OCI-LY7 (cell line): ENCODE data around the gene C15orf62. TPM values are rescaled to one million over a fixed set of nuclear protein-coding genes. Genes with fewer than 3 reads are reported as not detected.

ENCODE experiments used
- BruUV-seq: library from RNA; stranded (reverse); fragments of 400-500 nt; replicated peaks from 2 replicates; lab custom pipeline; 2021; lab: Mats Ljungman, UMichigan
- CTCF ChIA-PET: fragments of 300-600 bp; sonication (Branson Sonifier 250); formaldehyde crosslinking; loops from one replicate; lab custom pipeline; 2022; ENCODE audit warnings: antibody characterized with exemption; ENCODE audit not compliant: unreplicated experiment; lab: Charles Lee
- POLR2A ChIA-PET: fragments of 300-600 bp; sonication (Branson Sonifier 250); formaldehyde crosslinking; loops from one replicate; lab custom pipeline; 2022; ENCODE audit warnings: antibody characterized with exemption; lab: Charles Lee
- DNase-seq: peaks from one replicate; pipeline ENCODE4 v3.0.0-alpha.2; 2015; ENCODE audit warnings: low spot score
- H2AFZ ChIP-seq: fragments of 200-600 bp; sonication (generic), shearing (Covaris generic); 2 replicates; pipeline ENCODE4 v1.6.1; 2014; ENCODE audit warnings: mild to moderate bottlenecking, antibody characterized with exemption, low read length, moderate library complexity
- H3K27ac ChIP-seq: fragments of 200-600 bp; sonication (generic); 2 replicates; pipeline ENCODE4 v1.5.1; 2014; ENCODE audit warnings: mixed run types, low read depth, mild to moderate bottlenecking, moderate library complexity, low read length, inconsistent platforms; ENCODE audit not compliant: poor library complexity, severe bottlenecking
- H3K36me3 ChIP-seq: fragments of 200-600 bp; sonication (generic); 2 replicates; pipeline ENCODE4 v1.6.1; 2014; ENCODE audit warnings: mild to moderate bottlenecking, antibody characterized with exemption, low read length, moderate library complexity, mixed read lengths; ENCODE audit not compliant: insufficient read depth
- H3K4me1 ChIP-seq: fragments of 200-600 bp; sonication (generic); 2 replicates; pipeline ENCODE4 v1.5.1; 2014; ENCODE audit warnings: mild to moderate bottlenecking, low read length; ENCODE audit not compliant: insufficient read depth, poor library complexity, severe bottlenecking
- H3K4me2 ChIP-seq: fragments of 200-600 bp; sonication (generic); 2 replicates; pipeline ENCODE4 v1.6.1; 2014; ENCODE audit warnings: mild to moderate bottlenecking, low read length
- H3K4me3 ChIP-seq: fragments of 200-600 bp; sonication (generic); 2 replicates; pipeline ENCODE4 v1.5.1; 2014; ENCODE audit warnings: mild to moderate bottlenecking, low read depth, low read length; ENCODE audit not compliant: poor library complexity, severe bottlenecking
- H3K79me2 ChIP-seq: fragments of 200-600 bp; sonication (generic); 2 replicates; pipeline ENCODE4 v1.6.1; 2016; ENCODE audit warnings: low read depth, mild to moderate bottlenecking, low read length, moderate library complexity, mixed read lengths; ENCODE audit not compliant: insufficient read depth
- H3K9me2 ChIP-seq: fragments of 200-600 bp; sonication (generic); 2 replicates; pipeline ENCODE4 v1.6.1; 2016; ENCODE audit warnings: mild to moderate bottlenecking, low read length, mixed read lengths; ENCODE audit not compliant: insufficient read depth
- H3K9me3 ChIP-seq: fragments of 200-600 bp; sonication (generic); 2 replicates; pipeline ENCODE4 v1.6.1; 2014; ENCODE audit warnings: mild to moderate bottlenecking, mixed run types, low read length, mixed read lengths
- H4K20me1 ChIP-seq: fragments of 200-600 bp; sonication (generic); 2 replicates; pipeline ENCODE4 v1.6.1; 2014; ENCODE audit warnings: mild to moderate bottlenecking, antibody characterized with exemption, low read length, moderate library complexity, mixed read lengths; ENCODE audit not compliant: insufficient read depth
- CTCF ChIP-seq: fragments of 200-600 bp; sonication (generic); conservative IDR thresholded peaks from 2 replicates; pipeline ENCODE4 v1.5.1; 2014; ENCODE audit warnings: mild to moderate bottlenecking, antibody characterized with exemption, low read length, moderate library complexity, mixed read lengths
- EZH2phosphoT487 ChIP-seq: fragments of 200-600 bp; sonication (generic); IDR thresholded peaks from 2 replicates; pipeline ENCODE4 v1.6.1; 2018; ENCODE audit warnings: low read depth, borderline replicate concordance, mild to moderate bottlenecking, mixed run types, antibody characterized with exemption, low read length, moderate library complexity, mixed read lengths
- intact Hi-C: fragments of 100-400 bp; cut with micrococcal nuclease; formaldehyde crosslinking; loops from one replicate; pipeline ENCODE4 v1.10.0; 2022; ENCODE audit not compliant: unreplicated experiment
- total RNA-seq, 2 experiments: library from RNA; depleted of rRNA in 1 of 2; stranded (reverse); fragments of >200 nt in 1 of 2; shearing (Covaris generic) in 1 of 2; gene quantifications; 2 replicates each; pipeline ENCODE4 v1.2.3, GENCODE V29; 2014 to 2022

The C15orf62 gene
- total RNA-seq, 2 experiments from 2014 or later: 2.7 to 4.7 TPM

DNA sequence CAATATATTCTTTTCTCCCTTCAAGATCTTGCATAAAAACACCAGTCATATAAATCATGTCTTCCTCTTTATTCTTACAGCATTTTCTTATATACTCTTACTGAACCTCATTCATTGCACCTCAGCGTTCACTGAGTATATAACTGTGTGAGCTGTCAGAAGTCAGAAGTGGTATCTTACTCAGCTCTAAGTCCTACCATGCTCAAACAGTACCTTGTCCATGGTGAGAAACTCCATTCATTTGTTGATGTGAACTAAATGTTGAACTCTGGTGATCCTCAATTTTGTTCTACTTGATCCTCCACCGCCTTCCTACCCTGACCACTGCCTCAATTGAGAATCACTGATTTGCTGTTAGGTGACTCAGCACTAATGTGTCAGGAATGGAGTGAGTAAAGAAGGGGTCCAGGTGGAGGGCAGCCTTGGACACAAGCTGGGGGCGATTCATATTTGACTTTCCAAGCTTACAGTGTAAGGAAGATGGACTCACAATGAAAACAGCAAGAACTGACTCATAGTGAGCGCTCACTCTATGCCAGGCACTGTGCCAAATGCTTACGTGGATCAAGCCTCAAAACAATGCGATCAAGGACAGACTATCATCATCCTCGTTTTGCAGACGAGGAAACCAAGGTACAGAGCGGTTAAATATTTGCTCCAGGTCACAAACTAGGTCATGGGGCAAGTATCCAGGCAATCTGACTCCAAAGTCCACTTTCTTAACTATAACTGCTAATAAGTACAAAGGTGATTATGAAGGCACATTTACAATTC is 23.6 kb downstream of the C15orf62 start:
- no peaks in the 10 kb centered on the region for H3K9me2 ChIP-seq
- no peak for DNase-seq
- no TSS peak for BruUV-seq
- H3K4me1 ChIP-seq: no peaks in the 10 kb centered on the region
- H3K27ac ChIP-seq: no peak overlapping the region
- intact Hi-C loops: no loop called here
- peaks cover 4% of the 10 kb centered on the region; the same call in 1 of the 2 replicates for H3K36me3 ChIP-seq
- no peak for TF ChIP-seq EZH2phosphoT487
- no peak for TF ChIP-seq CTCF
- no peak overlapping the region for H2AFZ ChIP-seq
- H3K9me3 ChIP-seq: no peaks in the 10 kb centered on the region
- no peaks in the 10 kb centered on the region for H4K20me1 ChIP-seq
- H3K4me3 ChIP-seq: no peak overlapping the region
- H3K79me2 ChIP-seq: 0 out of 2 replicates have a peak, but pooled peaks cover 3% of the 10 kb centered on the region
- ChIA-PET CTCF (no interaction called here), POLR2A (interaction anchor here (1.0 to 1.2 kb wide), 2 partner anchors 25 to 58 kb away, joined by 3 read pairs; no protein-coding TSS in a partner anchor)
- no peak overlapping the region for H3K4me2 ChIP-seq

DNA sequence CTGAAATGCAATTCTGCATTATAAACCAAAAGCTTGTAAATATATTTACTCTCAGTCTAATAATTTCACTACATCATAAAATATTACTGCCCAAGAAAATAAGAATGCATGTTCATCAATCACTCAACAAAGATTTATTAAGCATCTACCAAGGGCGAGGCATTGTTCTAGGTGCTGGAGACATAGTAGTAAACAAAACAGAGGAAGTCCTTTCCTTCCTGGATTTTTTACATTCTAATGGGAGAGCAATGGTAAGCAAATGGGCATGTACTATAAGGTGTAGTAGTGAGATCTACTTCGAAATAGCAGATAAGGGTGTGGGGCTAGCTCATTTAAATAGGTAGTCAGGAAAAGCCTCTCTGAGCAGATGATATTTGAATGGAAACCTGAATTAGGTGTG is 26.3 kb downstream of the C15orf62 start:
- no peak overlapping the region for H2AFZ ChIP-seq
- intact Hi-C loops: no loop called here
- ChIA-PET CTCF (no interaction called here), POLR2A (interaction anchor here (1.6 kb wide), 1 partner anchor 11 kb away, joined by 4 read pairs; the partner anchor contains the start of genes DNAJC17 and ZFYVE19)
- no peak overlapping the region for H3K4me2 ChIP-seq
- H4K20me1 ChIP-seq: no peaks in the 10 kb centered on the region
- H3K36me3 ChIP-seq: peaks cover 4% of the 10 kb centered on the region; the same call in 1 of the 2 replicates
- no peak overlapping the region for H3K4me3 ChIP-seq
- no peaks in the 10 kb centered on the region for H3K4me1 ChIP-seq
- no peak for TF ChIP-seq CTCF
- no peak for TF ChIP-seq EZH2phosphoT487
- 0 out of 2 replicates have a peak, but pooled peaks cover 3% of the 10 kb centered on the region for H3K79me2 ChIP-seq
- BruUV-seq: no TSS peak
- no peak overlapping the region for H3K27ac ChIP-seq
- H3K9me3 ChIP-seq: no peaks in the 10 kb centered on the region
- DNase-seq: no peak
- H3K9me2 ChIP-seq: no peaks in the 10 kb centered on the region

- Histone ChIP-seq H3K4me1 (no peaks in the 10 kb centered on the region), H3K79me2 (0 out of 2 replicates have a peak, but pooled peaks cover 3% of the 10 kb centered on the region), H3K4me3 (no peak overlapping the region), H3K9me3 (no peaks in the 10 kb centered on the region), H4K20me1 (no peaks in the 10 kb centered on the region), H3K4me2 (no peak overlapping the region), H3K27ac (no peak overlapping the region), H3K36me3 (peaks cover 4% of the 10 kb centered on the region; the same call in 1 of the 2 replicates), H3K9me2 (no peaks in the 10 kb centered on the region), H2AFZ (no peak overlapping the region)
- ChIA-PET CTCF (no interaction called here), POLR2A (interaction anchor here (0.5 to 1.6 kb wide), 3 partner anchors 10 to 198 kb away, joined by 3 to 4 read pairs (median 3); partner anchors contain the start of genes DNAJC17 and ZFYVE19)
- no TSS peak for BruUV-seq
- no peak for DNase-seq
- intact Hi-C loops: no loop called here
- TF ChIP-seq CTCF (no peak), EZH2phosphoT487 (no peak)
Observed at GRCh38 chr15:40796512-40796911, 26.7 kb downstream of the C15orf62 start.
